ENCODE data around the gene ADAMTSL1. TPM values are rescaled to one million over a fixed set of nuclear protein-coding genes. Genes with fewer than 3 reads are reported as not detected.

Gene ADAMTSL1
- total and polyA plus RNA-seq, 9 of the 15 experiments (the other 6 are each of a cell fraction or from before 2014, with no cell fraction given): 0.01 TPM; not detected in 8

- TF ChIP-seq, protein P1, sequence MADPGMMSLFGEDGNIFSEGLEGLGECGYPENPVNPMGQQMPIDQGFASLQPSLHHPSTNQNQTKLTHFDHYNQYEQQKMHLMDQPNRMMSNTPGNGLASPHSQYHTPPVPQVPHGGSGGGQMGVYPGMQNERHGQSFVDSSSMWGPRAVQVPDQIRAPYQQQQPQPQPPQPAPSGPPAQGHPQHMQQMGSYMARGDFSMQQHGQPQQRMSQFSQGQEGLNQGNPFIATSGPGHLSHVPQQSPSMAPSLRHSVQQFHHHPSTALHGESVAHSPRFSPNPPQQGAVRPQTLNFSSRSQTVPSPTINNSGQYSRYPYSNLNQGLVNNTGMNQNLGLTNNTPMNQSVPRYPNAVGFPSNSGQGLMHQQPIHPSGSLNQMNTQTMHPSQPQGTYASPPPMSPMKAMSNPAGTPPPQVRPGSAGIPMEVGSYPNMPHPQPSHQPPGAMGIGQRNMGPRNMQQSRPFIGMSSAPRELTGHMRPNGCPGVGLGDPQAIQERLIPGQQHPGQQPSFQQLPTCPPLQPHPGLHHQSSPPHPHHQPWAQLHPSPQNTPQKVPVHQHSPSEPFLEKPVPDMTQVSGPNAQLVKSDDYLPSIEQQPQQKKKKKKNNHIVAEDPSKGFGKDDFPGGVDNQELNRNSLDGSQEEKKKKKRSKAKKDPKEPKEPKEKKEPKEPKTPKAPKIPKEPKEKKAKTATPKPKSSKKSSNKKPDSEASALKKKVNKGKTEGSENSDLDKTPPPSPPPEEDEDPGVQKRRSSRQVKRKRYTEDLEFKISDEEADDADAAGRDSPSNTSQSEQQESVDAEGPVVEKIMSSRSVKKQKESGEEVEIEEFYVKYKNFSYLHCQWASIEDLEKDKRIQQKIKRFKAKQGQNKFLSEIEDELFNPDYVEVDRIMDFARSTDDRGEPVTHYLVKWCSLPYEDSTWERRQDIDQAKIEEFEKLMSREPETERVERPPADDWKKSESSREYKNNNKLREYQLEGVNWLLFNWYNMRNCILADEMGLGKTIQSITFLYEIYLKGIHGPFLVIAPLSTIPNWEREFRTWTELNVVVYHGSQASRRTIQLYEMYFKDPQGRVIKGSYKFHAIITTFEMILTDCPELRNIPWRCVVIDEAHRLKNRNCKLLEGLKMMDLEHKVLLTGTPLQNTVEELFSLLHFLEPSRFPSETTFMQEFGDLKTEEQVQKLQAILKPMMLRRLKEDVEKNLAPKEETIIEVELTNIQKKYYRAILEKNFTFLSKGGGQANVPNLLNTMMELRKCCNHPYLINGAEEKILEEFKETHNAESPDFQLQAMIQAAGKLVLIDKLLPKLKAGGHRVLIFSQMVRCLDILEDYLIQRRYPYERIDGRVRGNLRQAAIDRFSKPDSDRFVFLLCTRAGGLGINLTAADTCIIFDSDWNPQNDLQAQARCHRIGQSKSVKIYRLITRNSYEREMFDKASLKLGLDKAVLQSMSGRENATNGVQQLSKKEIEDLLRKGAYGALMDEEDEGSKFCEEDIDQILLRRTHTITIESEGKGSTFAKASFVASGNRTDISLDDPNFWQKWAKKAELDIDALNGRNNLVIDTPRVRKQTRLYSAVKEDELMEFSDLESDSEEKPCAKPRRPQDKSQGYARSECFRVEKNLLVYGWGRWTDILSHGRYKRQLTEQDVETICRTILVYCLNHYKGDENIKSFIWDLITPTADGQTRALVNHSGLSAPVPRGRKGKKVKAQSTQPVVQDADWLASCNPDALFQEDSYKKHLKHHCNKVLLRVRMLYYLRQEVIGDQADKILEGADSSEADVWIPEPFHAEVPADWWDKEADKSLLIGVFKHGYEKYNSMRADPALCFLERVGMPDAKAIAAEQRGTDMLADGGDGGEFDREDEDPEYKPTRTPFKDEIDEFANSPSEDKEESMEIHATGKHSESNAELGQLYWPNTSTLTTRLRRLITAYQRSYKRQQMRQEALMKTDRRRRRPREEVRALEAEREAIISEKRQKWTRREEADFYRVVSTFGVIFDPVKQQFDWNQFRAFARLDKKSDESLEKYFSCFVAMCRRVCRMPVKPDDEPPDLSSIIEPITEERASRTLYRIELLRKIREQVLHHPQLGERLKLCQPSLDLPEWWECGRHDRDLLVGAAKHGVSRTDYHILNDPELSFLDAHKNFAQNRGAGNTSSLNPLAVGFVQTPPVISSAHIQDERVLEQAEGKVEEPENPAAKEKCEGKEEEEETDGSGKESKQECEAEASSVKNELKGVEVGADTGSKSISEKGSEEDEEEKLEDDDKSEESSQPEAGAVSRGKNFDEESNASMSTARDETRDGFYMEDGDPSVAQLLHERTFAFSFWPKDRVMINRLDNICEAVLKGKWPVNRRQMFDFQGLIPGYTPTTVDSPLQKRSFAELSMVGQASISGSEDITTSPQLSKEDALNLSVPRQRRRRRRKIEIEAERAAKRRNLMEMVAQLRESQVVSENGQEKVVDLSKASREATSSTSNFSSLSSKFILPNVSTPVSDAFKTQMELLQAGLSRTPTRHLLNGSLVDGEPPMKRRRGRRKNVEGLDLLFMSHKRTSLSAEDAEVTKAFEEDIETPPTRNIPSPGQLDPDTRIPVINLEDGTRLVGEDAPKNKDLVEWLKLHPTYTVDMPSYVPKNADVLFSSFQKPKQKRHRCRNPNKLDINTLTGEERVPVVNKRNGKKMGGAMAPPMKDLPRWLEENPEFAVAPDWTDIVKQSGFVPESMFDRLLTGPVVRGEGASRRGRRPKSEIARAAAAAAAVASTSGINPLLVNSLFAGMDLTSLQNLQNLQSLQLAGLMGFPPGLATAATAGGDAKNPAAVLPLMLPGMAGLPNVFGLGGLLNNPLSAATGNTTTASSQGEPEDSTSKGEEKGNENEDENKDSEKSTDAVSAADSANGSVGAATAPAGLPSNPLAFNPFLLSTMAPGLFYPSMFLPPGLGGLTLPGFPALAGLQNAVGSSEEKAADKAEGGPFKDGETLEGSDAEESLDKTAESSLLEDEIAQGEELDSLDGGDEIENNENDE (IDR thresholded peaks at IDR 0.05; ENCODE audit: low read depth, low read length): no peak
- no peak for TF ChIP-seq EP300 (IDR thresholded peaks at IDR 0.05; ENCODE audit: low read length)
- no peak for TF ChIP-seq PPARD (CRISPR knock-in tag; IDR thresholded peaks at IDR 0.05)
- TF ChIP-seq ZNF695 (CRISPR knock-in tag; IDR thresholded peaks at IDR 0.05): no peak
- TF ChIP-seq ZNF239 (CRISPR knock-in tag; IDR thresholded peaks at IDR 0.05): no peak
- no peak for TF ChIP-seq THAP7 (CRISPR knock-in tag; IDR thresholded peaks at IDR 0.05)
- no peak for TF ChIP-seq BRD4 (IDR thresholded peaks at IDR 0.05)
- TF ChIP-seq ZNF507 (tag; conservative IDR thresholded peaks at IDR 0.05): no peak
- TF ChIP-seq U2AF2 (optimal IDR thresholded peaks at IDR 0.05; ENCODE audit: low read depth, low read length): no peak
- TF ChIP-seq ZNF408 (CRISPR knock-in tag; IDR thresholded peaks at IDR 0.05; ENCODE audit: low read depth): no peak
- TF ChIP-seq ZNF124 (CRISPR knock-in tag; IDR thresholded peaks at IDR 0.05): no peak
Measured at GRCh38 chr9:18726546-18726945, 252.6 kb downstream of the ADAMTSL1 start (continued).

Data from K562 (cell line).